HG02938 (cell line): ENCODE results near the gene CCDC141.
A peak's percentile ranks its signal among the peaks of the same experiment; 100 is the strongest.

Source experiments
- ATAC-seq: cut with Tn5 transposase; IDR thresholded peaks from one replicate; pipeline ENCODE4 v1.9.1; 2021; ENCODE audit warnings: mild to moderate bottlenecking, moderate library complexity; ENCODE audit not compliant: unreplicated experiment

Gene CCDC141

DNA sequence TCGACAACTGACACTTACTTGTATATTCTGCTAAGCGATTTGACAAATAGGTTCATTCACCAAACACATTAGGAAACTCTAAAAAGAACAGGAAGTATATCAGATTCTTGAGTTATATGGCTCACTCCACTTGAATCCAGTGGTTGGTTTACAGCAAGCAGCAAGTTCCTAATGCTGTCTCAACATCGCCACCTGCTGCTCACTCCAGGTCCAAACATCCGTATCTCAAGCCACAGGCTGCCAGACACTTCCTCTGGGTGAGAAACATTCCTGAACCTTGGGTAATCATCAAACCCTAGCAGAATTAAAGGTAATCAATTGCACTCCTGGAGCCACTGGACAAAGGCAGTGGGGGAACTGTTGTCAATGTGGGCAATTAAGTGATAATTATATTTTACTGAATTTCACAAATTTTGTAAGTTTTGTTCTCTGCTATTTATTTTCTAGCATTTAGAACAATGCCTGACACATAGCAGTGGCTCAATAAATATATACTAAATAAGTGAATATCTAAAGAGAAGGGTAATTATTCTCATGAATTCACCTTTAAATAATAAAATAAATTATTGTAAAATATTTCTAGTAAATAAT lies 135.6 kb downstream of the CCDC141 start:
- ATAC-seq: peak; percentile 87

DNA sequence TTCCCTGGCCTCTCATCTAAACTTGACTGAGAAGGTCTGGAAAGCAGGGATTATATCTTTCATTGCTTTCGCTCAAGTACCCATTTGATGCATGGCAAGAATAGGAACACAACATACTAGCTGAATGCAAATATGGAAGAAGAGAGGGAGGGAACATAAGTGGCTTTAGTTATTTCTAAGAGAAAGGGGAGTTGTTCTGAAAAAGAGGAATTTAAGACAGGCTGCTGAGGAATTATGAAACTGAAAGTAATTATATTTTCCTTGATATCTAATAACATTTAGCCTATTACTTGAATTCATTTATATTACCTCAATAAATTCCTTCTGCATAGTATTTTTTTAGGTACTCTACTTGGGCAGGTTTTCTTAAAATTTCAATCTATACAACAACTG lies 136.9 kb downstream of the CCDC141 start:
- ATAC-seq: no peak

DNA sequence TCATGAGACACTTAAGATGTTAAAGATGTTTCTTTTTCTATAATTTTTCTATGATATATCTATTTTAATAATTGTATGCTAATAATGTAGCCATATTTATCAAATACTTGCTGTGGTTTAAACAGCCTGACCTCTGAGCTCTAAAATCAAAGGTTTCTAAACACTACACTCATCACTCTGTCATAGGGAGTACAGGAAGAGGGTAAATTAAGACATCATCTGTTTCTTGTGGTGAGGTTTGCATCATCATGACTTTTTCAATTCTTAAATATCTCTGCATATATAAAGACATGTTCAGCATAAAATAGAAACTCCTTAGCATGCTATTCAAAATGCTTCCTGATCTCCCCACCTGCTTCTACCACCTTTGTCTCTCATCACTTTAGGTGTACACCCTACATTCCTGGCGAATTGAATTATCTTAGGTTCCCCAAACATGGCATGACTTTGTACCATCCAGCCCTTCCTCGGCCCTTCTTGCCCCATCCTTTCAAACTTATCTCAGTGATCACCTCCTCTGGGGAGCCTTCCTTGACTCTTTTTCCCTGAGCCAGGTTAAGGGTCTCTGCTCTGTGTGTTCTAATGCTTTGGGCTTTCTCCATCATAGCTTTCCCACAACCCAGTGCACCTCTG lies 137.4 kb downstream of the CCDC141 start:
- no peak for ATAC-seq

DNA sequence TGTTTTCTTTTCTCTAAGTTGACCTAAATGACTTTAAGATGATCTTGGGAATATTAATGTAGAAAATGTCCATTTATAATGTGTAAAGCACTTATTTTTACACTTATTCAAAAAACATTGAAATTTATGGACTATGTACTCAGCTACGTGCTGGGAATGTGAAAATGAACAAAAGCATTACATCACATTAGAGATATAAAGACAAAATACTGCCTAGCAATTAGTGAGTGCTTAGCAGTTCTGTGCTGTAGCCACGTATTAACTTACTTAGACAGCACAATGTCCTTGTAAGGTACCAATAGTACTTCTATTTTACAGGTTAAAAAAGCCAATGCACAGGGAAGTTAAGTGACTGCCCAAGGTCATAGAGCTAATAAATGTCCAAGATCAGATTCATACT lies 138.9 kb downstream of the CCDC141 start:
- ATAC-seq: no peak

DNA sequence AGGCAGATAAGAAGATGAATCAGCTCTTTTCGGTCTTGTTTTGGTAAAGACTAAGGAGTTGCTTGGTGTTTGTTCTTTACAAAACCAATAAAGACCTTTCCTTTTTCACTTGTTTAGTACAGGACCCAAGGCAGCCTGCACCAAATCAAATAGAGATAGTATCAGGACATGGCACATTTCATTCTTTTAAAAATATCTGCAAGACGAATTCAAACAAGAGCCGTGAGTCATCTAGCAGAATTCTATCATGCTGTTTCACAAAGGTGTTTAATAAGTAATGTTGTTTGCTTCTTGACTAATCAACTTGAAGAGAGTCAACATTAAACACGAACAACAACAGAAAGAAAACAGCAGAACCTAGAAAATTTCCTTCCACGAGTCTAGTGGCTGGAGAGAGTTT lies 139.9 kb downstream of the CCDC141 start:
- no peak for ATAC-seq

DNA sequence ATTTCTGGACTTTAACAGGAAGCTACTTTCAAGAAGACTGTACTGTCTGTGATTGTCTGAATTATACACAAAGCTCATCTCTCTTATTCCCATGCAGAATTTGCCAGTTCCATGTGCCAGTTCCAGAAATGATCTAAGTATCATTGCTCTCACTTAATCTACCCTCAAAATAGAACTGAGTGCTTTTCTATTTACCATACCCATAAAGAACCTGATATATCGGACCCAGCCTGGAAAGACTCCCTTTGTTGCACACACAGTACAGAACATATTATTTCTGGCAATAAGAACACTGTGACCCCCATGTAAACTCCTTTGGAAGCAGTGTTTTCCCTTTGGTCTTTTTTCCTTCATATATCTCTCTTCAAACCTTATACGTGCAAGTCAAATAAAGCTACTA lies 140.4 kb downstream of the CCDC141 start:
- no peak for ATAC-seq

DNA sequence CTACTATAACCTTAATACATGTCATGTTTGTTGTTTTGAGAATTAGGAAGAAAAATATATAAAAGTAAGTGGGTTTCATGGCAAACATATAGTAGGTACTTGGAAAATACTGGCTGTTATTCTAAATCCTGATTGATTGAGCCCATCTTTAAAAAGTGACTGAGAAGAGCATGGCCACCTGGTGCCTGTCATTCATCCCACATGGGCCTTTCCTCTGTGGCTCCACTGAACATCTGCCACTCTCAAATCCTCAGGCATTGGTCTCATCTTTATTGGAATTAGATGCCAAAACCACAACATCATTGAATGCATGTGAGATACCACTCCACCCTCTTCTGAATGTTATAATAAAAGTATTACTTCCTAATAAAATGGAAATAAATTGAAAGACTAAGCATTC lies 141.1 kb downstream of the CCDC141 start:
- no peak for ATAC-seq

DNA sequence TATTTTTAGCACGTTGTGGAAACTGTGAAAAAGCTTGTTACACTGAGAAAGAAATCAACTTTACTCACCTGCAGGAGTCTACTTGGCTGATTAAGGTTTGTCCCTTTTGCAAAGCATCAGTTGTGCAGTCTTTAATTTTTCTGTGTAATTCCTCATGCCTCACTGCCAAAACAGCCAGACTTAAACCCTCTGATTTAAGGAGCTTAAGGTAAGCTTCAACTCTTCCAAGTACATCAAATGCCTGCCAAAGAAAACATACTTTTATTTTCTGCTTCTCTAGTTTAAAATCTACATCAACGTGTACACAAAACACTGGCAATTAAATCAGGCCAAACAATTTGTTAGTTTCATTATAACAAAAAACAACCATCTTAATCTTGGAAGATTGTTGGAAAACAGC lies 144.7 kb downstream of the CCDC141 start:
- ATAC-seq: no peak

DNA sequence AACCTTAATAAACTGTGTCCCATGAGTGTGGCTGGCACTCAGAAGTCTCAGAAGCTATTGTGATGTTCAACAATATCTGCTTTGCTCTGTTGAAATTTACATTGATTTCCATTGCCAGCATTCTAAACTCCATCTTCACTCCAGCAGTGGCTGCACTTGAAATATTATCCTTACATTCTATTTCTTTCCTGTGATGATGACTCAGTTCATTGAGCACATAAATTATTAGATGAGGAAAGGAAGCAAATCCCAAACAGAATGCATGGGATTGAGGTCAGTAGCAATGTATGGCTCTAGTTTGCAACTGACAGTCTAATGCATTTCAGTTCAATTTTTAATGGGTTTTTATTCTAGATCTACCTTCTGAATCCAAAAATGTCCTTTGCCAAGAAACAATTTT lies 150.3 kb downstream of the CCDC141 start:
- no peak for ATAC-seq

DNA sequence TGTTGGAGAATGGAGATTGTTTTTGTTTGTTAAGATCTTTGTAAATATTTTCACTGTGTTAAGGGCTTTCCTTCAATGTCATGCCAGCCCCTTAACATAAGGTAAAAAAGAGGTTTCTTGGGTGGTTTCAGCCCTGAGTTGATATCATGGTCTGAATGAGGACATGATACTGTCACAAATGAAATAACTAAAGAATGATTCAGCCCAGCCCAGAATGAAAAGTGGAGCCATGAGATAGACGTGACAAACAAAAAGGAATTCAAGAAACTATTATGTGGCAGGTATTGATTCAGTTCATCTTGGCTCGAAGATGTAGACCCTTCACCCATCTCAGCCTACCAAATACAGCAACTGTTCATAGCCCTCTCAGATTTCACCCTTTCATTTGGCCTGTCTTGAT lies 154.1 kb downstream of the CCDC141 start:
- ATAC-seq: no peak

DNA sequence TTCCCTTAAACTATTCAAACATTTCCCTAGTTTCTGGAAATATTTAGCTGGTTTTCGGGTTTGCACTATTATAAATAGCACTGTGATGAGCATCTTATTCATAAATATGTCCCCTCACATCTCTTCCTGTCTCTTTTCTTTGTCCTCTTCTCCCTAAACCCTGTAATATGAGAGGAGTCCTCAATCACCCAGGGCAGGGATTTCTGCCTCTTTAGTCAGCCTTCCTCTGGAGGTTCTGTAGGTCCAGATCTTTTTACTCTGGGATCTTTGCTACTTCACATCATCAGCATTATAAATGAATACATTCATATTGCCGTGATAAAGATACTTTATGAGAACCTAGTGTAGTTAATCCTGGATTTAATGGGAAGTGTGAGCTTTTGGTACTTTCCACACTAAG lies 154.8 kb downstream of the CCDC141 start:
- ATAC-seq: no peak

DNA sequence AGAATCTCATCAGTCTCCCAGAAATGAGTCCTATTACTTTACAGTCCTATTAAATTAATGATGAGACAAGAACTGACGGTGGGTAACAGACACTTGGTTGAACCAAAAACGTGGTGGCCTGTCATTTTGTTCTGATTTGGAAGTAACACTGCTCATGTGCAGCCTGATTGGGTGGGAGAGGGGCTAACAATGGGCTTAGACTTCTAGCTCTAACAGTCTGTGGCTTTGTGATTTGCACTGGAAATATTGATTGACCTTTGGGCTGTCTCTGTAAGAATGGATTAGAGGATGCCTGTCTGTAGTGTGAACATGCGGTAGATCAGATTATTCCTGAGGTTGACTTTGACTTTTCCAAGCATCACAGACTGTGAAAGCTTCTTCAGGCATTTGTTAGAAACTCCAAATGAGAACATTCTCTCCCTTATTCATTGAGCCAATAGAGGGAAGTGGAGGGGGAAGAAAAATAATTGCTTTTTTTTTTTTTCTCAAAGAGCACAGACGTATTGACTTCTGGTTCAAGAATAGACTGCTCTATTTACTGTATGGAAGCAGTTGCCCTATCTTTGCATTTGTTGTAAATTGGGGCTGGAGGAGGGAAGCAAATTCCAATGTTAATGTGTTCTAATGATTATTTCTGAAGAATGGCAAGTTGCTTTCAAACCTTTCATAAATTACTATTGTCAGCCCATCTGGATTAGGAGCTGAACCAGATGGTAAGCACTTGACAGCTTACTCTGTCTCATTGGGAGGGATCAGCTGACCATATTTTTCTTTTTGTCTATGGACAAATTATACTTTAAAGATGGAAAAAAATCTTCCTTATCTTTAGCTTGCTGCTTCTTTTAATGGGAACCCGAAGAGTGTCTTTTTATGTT lies 156.9 kb downstream of the CCDC141 start:
- no peak for ATAC-seq

DNA sequence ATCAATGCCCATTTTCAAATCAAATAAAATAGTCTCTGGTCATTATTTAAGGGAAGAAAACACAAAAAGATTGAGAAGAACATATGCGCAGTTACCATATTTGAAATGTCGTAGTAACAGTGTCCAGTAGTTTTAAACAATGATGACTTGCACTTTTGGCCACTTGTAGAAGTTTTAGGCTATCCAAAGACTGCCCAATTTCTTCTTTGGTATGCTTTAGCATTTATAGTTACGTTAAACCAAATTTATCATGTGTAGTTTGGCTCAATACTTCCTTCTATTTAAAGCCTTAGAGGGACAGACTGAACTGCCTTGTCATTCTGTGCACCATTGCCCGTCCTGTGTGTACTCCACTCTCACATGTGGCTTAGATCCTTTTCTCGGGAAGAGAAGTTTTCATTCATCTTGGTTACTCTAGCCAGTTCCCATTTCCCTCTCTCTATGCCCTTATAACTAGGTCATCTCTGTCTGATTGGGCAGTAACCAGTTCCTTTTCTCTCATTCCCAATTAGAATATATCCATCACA lies 157.9 kb downstream of the CCDC141 start:
- no peak for ATAC-seq

DNA sequence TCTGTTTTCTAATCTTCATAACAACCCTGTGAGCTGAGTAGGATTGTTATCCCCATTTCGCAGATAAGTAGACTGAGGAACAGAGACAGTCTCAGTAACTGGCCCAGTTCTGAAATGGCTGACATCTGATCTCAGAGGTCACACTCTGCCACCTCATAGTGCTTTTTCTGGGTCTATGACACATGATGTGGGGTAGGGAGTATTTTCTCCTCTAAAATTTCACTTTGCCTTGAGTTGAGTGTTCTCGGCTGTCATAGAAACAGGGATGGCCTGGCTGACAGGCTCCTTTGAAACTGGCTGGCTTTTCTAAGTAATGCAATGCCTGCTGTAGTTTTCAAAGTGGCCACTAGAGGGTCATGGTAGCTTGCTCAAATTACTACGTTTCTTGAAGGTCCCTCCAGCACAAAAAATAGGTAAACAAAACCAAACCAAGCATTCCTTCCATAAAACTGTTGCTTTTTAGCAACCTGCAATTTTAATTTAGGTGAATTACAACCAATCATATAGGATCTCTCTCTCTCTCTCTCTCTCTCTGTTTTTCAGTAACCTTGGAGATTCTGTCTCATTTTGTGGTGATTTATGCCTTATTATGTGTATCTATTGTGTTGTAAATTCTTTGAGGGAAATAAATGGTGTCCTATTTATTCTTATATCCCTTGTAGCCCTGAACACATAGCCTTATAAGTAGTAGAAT lies 158.5 kb downstream of the CCDC141 start:
- ATAC-seq: peak; percentile 91

DNA sequence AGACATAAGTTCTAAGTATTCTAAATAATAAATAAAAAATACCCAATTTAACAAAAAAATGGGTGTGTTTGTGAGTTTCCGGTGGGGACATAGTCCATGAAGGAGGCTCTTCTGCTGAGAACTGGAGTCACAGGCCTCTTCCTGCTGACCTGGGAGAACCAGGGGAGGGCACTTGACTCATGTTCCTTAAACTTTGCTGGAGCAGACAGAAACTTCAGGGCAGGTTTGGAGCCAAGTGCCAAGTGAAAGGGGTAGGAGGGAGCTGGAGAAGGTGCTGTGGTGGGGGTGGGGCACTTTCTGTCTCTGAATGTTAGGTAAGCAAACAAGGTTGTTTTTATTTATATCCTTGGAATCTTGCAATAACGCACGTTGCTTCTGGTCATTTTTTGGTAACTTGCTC lies 163.9 kb downstream of the CCDC141 start:
- ATAC-seq: no peak

DNA sequence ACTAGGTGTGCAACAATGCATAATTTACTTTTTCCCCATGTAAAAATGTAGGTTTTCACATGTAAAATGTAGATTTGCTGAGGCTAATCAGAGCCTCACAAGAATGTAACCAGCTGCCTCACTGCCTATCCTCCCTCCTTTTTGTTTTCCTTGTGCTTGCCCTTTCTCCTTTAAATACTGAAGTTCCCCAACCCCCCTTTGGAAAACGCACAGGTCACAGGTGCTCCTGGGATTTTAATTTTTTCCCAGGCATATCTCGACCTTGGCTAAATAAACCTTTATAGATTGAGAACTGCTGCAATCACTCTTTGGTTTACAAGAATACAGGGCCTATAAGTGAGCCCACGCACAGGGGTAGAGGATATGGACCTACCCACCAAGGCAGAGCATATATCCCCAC lies 165.5 kb downstream of the CCDC141 start:
- no peak for ATAC-seq

DNA sequence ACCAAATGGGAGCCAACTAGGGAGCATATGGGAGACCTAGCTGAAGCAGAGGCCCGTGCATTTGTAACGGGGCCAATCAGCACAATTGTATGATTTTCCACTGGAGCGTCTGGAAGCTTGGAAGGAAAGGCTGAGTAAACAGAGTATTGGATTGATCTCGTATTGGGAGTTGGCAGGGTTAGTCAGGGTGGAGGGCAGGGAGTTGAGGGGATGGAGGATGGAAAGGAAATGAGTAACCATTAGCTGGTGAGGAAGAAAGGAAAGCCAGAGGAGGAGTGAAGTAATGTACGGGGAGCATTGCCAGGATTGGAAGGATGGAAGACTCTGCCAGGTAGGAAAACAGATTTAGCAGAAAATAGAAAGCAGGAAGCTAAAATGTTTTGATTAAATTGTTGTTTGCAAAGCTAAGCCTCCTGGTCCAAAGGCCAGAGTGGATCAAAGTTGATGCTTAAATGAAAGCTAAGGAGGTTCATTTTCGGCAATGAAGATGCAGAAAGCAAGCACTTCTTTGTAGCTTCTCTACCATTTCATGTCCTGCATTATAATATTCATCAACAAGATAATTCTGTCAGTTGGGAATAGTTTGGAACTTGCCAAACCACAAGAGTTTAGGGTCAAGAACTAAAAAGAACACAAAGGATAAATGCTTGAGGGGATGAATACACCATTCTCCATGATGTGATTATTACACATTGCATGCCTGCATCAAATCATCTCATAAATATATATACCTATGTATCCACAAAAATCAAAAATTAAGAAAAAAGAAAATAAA lies 167.1 kb downstream of the CCDC141 start:
- ATAC-seq: no peak

DNA sequence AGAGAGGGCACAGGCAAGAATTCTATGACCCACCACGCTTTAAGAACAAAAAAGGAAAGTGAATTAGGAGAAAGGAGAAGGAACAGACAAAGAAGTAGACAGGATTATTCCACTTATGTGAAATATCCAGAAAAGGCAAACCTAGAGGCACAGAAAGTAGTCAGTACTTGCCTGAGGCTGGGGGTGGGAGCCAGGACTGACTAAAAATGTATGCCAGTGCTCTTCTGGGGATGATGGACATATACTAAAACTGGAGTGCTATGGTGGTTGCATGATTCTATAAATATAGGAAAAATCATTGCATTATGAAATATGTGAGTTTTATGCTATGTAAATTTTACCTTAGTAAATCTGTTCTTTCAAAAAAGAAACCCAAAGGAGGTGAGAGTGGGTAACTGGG lies 168.9 kb downstream of the CCDC141 start:
- ATAC-seq: no peak

DNA sequence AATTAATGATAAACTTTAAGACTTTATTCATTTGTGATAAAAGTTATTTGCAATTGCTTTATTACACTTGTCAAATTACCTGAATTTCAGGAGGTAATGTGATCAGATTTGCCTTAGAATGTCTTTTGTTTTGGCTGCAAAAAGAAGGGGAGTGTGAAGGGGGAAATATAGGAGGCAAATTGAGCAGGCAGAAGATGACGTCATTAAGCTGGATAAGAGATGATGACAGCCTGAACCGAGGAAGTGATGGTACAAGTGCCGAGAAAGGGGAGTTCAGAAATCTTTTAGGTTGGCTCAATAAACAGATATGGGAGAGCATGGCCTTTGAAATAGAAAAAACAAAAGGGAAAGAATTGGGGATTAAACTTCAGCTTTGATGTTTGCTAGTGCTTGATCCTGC lies 169.7 kb downstream of the CCDC141 start:
- ATAC-seq: no peak

DNA sequence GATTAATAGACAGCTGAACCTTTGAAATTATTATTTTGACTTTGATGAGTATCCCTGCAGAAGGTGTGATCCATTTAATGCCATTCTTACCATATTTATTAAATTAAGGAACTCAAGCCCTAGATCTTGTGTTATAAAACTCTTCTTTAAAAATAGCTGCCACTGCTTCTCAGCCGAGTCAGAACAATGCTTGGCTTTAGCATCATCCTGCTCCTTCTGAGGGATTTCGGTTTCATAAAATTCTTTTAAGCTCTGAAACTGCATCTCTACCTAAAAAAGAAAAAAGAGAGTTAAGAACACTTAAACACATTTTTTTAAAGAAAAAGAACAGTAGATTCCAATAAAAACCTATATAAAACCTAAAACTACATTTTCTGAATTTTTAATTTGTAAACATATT lies 172.1 kb downstream of the CCDC141 start:
- no peak for ATAC-seq
